T-helper 1 cell treated with Interleukin-12 subunit alpha and Interleukin-12 subunit beta and Interleukin-4 antibody, amounts not matched to agents 30 ng/mL and 1 ng/mL, for 36 hours (primary cell): ENCODE results near the gene ALK. TPM values are rescaled to one million over a fixed set of nuclear protein-coding genes. Genes with fewer than 3 reads are reported as not detected.

Experiments
- intact Hi-C: fragments of 100-400 bp; cut with micrococcal nuclease; formaldehyde crosslinking; loops from one replicate; pipeline ENCODE4 v1.15.1; 2024
- total RNA-seq: library from RNA; stranded (reverse); gene quantifications from 2 replicates; pipeline ENCODE4 v1.2.3, GENCODE V29; 2022

The ALK gene
- total RNA-seq, 1 donor from 2014 or later: not detected

- intact Hi-C loops: no loop called here
These were observed 10.9 kb downstream of the ALK start for GRCh38 chr2:29910465-29910864.

- intact Hi-C loops: no loop called here
These were observed 19.0 kb downstream of the ALK start for GRCh38 chr2:29902356-29902755.

- intact Hi-C loops: no loop called here
These were observed 20.3 kb downstream of the ALK start for GRCh38 chr2:29900971-29901633.

- intact Hi-C loops: no loop called here
These were observed 22.4 kb downstream of the ALK start for GRCh38 chr2:29898999-29899398.

GRCh38 chr2:29894822-29895614, 26.4 kb downstream of the ALK start:
- intact Hi-C loops: no loop called here

GRCh38 chr2:29892585-29893259, 28.7 kb downstream of the ALK start:
- intact Hi-C loops: no loop called here

- intact Hi-C loops: no loop called here
These were observed 40.2 kb downstream of the ALK start for GRCh38 chr2:29881089-29881730.

- intact Hi-C loops: no loop called here
These were observed 41.3 kb downstream of the ALK start for GRCh38 chr2:29880084-29880483.

- intact Hi-C loops: no loop called here
These were observed 41.9 kb downstream of the ALK start for GRCh38 chr2:29879456-29879855.

- intact Hi-C loops: no loop called here
These were observed 42.5 kb downstream of the ALK start for GRCh38 chr2:29878898-29879297.

GRCh38 chr2:29876374-29876773, 45.0 kb downstream of the ALK start:
- intact Hi-C loops: no loop called here

- intact Hi-C loops: no loop called here
These were observed 46.6 kb downstream of the ALK start for GRCh38 chr2:29874745-29875144.

- intact Hi-C loops: no loop called here
These were observed 48.5 kb downstream of the ALK start for GRCh38 chr2:29872870-29873269.

- intact Hi-C loops: no loop called here
These were observed 49.8 kb downstream of the ALK start for GRCh38 chr2:29871541-29871940.

- intact Hi-C loops: no loop called here
These were observed 55.9 kb downstream of the ALK start for GRCh38 chr2:29865512-29865911.

GRCh38 chr2:29864988-29865387, 56.4 kb downstream of the ALK start:
- intact Hi-C loops: no loop called here

GRCh38 chr2:29855924-29856639, 65.3 kb downstream of the ALK start:
- intact Hi-C loops: no loop called here

- intact Hi-C loops: no loop called here
These were observed 70.6 kb downstream of the ALK start for GRCh38 chr2:29850794-29851193.

GRCh38 chr2:29848566-29849310, 72.6 kb downstream of the ALK start:
- intact Hi-C loops: no loop called here

- intact Hi-C loops: no loop called here
These were observed 73.5 kb downstream of the ALK start for GRCh38 chr2:29847886-29848285.
